Stomach (tissue), 4 donors: Measurements from ENCODE around the gene TBCD.

ENCODE experiments used
- CTCF ChIP-seq, 7 experiments: fragments of 450-650 bp in 4 of 7; fragments of 200-600 bp in 3 of 7; sonication (generic) in 3 of 7; IDR thresholded peaks; one replicate each; pipeline ENCODE4 v1.5.1; 2016 to 2019; ENCODE audit warnings: antibody characterized with exemption in 7 of 7, control low read depth in 2 of 7, mild to moderate bottlenecking in 1 of 7
- EP300 ChIP-seq: sonication (generic); formaldehyde crosslinking; IDR thresholded peaks from one replicate; pipeline ENCODE4 v1.6.1; 2017; ENCODE audit warnings: antibody characterized with exemption
- POLR2A ChIP-seq, 4 donors: fragments of 450-650 bp; IDR thresholded peaks; one replicate each; pipeline ENCODE4 v1.6.1; 2016; ENCODE audit warnings: antibody characterized with exemption in 4 of 4, control low read depth in 2 of 4, mild to moderate bottlenecking in 1 of 4, moderate library complexity in 1 of 4

GRCh38 chr17:82856361-82856760, 104.5 kb downstream of the TBCD start:
- TF ChIP-seq CTCF (IDR thresholded peaks at IDR 0.05) = no peak
- TF ChIP-seq EP300 = no peak
- TF ChIP-seq POLR2A (IDR thresholded peaks at IDR 0.05) = no peak
